Neuronal stem cell (in vitro differentiated cells): ENCODE measurements around the gene PIP5K1C.

Source experiments
- DNase-seq: peaks from one replicate; pipeline ENCODE4 v3.0.0-alpha.2; 2013; ENCODE audit warnings: low spot score
- H2AFZ ChIP-seq: one replicate; pipeline ENCODE4 v1.6.1; 2013; ENCODE audit warnings: mild to moderate bottlenecking, low read length, inconsistent platforms
- H2AK5ac ChIP-seq: 2 replicates; pipeline ENCODE4 v1.6.1; 2013; ENCODE audit warnings: low read depth, mild to moderate bottlenecking, inconsistent platforms, low read length, moderate library complexity, mixed read lengths
- H2BK120ac ChIP-seq: 2 replicates; pipeline ENCODE4 v1.6.1; 2013; ENCODE audit warnings: low read depth, mild to moderate bottlenecking, inconsistent platforms, low read length, moderate library complexity, mixed read lengths
- H2BK12ac ChIP-seq: one replicate; pipeline ENCODE4 v1.6.1; 2013; ENCODE audit warnings: low read length, inconsistent platforms
- H2BK15ac ChIP-seq: 2 replicates; pipeline ENCODE4 v1.6.1; 2013; ENCODE audit warnings: mild to moderate bottlenecking, low read length, inconsistent platforms, mixed read lengths
- H2BK5ac ChIP-seq: one replicate; pipeline ENCODE4 v1.6.1; 2013; ENCODE audit warnings: inconsistent platforms, mild to moderate bottlenecking, low read length, moderate library complexity
- H3K14ac ChIP-seq: one replicate; pipeline ENCODE4 v1.6.1; 2013; ENCODE audit warnings: low read length, inconsistent platforms
- H3K18ac ChIP-seq: 2 replicates; pipeline ENCODE4 v1.6.1; 2013; ENCODE audit warnings: low read length, inconsistent platforms
- H3K23ac ChIP-seq: 2 replicates; pipeline ENCODE4 v1.6.1; 2013; ENCODE audit warnings: low read depth, mild to moderate bottlenecking, mixed read lengths, low read length, inconsistent platforms; ENCODE audit not compliant: poor library complexity
- H3K27ac ChIP-seq: replicated peaks from 3 replicates; pipeline ENCODE4 v1.5.1; 2013; ENCODE audit warnings: low read length, inconsistent platforms
- H3K27me3 ChIP-seq, 3 experiments: 2 replicates each; pipeline ENCODE4 v1.6.1; 2013; ENCODE audit warnings: low read length in 3 of 3, mild to moderate bottlenecking in 2 of 3, inconsistent platforms in 1 of 3, low read depth in 1 of 3, mixed read lengths in 1 of 3, moderate library complexity in 1 of 3; ENCODE audit not compliant: control insufficient read depth in 3 of 3, insufficient read depth in 3 of 3
- H3K36me3 ChIP-seq, 2 donors: replicated peaks in 1 of 2; 2 replicates each; pipeline ENCODE4 v1.6.1; 2013; ENCODE audit warnings: low read length in 2 of 2; ENCODE audit not compliant: control insufficient read depth in 2 of 2, insufficient read depth in 2 of 2
- H3K4ac ChIP-seq: 2 replicates; pipeline ENCODE4 v1.6.1; 2013; ENCODE audit warnings: inconsistent platforms, mild to moderate bottlenecking, low read length, moderate library complexity
- H3K4me1 ChIP-seq, 2 donors: 1 replicate in 1 of 2; 2 replicates in 1 of 2; pipeline ENCODE4 v1.6.1; 2013; ENCODE audit warnings: low read length in 2 of 2, low read depth in 1 of 2; ENCODE audit not compliant: control insufficient read depth in 2 of 2, insufficient read depth in 1 of 2
- H3K4me2 ChIP-seq: one replicate; pipeline ENCODE4 v1.6.1; 2013; ENCODE audit warnings: mild to moderate bottlenecking, low read length, inconsistent platforms; ENCODE audit not compliant: insufficient read depth, poor library complexity, severe bottlenecking
- H3K4me3 ChIP-seq, 2 donors: 2 replicates each; pipeline ENCODE4 v1.5.1; 2013; ENCODE audit warnings: low read length in 2 of 2, mild to moderate bottlenecking in 2 of 2, inconsistent platforms in 1 of 2, moderate library complexity in 1 of 2
- H3K79me1 ChIP-seq: one replicate; pipeline ENCODE4 v1.6.1; 2013; ENCODE audit warnings: low read depth, mild to moderate bottlenecking, inconsistent platforms, low read length, moderate library complexity
- H3K9ac ChIP-seq: one replicate; pipeline ENCODE4 v1.6.1; 2013; ENCODE audit warnings: mild to moderate bottlenecking, low read depth, low read length, inconsistent platforms; ENCODE audit not compliant: poor library complexity
- H3K9me3 ChIP-seq, 2 donors: replicated peaks in 1 of 2; 2 replicates each; pipeline versions ENCODE3 to v1.6.1; 2013; ENCODE audit warnings: low read length in 2 of 2, mild to moderate bottlenecking in 2 of 2, inconsistent platforms in 1 of 2, low read depth in 1 of 2, mixed read lengths in 1 of 2, moderate library complexity in 1 of 2; ENCODE audit not compliant: control insufficient read depth in 2 of 2, insufficient read depth in 1 of 2
- H4K8ac ChIP-seq: one replicate; pipeline ENCODE4 v1.6.1; 2013; ENCODE audit warnings: low read depth, mild to moderate bottlenecking, inconsistent platforms, low read length, moderate library complexity
- H4K91ac ChIP-seq: one replicate; pipeline ENCODE4 v1.6.1; 2013; ENCODE audit warnings: low read length, low read depth, mild to moderate bottlenecking, inconsistent platforms; ENCODE audit not compliant: poor library complexity
- WGBS, 2 donors: extraction: QIAGEN DNeasy Blood & Tissue Kit; methylation state at CpG; one replicate each; pipeline ENCODE4 v1.1.7; 2013; ENCODE audit warnings: missing lambda C conversion rate in 2 of 2, mixed read lengths in 1 of 2; ENCODE audit not compliant: insufficient read length in 2 of 2, insufficient replicate concordance in 1 of 2; ENCODE audit errors: extremely low coverage in 2 of 2; 5-methylcytosine and 5-hydroxymethylcytosine counted together

The PIP5K1C gene

DNA sequence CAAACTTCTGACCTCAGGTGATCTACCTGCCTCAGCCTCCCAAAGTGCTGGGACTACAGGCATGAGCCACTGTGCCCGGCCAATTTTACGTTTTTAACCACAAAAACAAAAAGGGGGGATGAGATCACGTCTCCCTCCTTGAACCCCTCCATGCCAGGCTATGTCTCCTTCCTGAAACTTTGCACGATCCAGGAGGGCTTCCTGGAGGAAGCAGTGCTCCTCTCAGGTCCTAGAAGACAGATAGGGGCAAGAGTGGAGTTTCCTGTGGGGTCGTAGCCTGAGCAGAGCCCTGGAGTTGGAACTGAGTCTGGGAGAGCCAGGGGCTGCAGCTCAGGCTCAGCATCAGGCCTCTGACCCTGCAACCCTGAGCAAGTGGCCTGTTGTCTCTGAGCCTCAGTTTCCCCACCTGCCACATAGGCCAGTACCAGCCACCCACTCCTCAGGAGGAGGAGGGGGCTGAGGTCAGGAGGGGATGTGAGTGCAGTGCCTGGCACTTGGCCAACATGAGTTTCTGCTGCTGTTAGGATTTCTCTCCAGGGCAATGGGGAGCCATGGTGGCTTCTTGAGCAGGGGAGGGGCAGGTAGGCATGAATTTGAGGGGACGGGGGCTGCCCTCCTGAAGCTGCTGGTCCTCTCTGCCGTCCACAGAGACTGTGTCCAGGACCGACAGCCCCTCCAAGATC lies 45.2 kb upstream of the PIP5K1C start:
- Histone ChIP-seq H3K9ac (no peak overlapping the region), H3K23ac (no peak overlapping the region), H2BK120ac (no peak overlapping the region), H3K18ac (no peak overlapping the region), H4K91ac (no peak overlapping the region), H3K4me3 (no peak overlapping the region), H4K8ac (no peak overlapping the region), H3K27ac (no peak overlapping the region), H3K9me3 (no peaks in the 10 kb centered on the region), H3K4me1 (no peaks in the 10 kb centered on the region), H2AK5ac (no peak overlapping the region), H2BK15ac (no peak overlapping the region), H2AFZ (no peak overlapping the region), H3K27me3 (no peaks in the 10 kb centered on the region), H3K4me2 (no peak overlapping the region), H2BK5ac (no peak overlapping the region), H3K36me3 (peaks cover 6 to 9% of the 10 kb centered on the region in 2 donors), H3K4ac (no peak overlapping the region), H2BK12ac (no peak overlapping the region), H3K79me1 (peaks cover 2% of the 10 kb centered on the region), H3K14ac (no peak overlapping the region)
- no CpG with 5 or more reads among the region's 8 CpGs for WGBS, 2 donors
- DNase-seq, result no peak

GRCh38 chr19:3743486-3743885 lies 43.2 kb upstream of the PIP5K1C start:
- no peak overlapping the region for H4K8ac ChIP-seq
- H3K36me3 ChIP-seq, result no peaks in the 10 kb centered on the region
- no peak overlapping the region for H3K4me2 ChIP-seq
- DNase-seq, result no peak
- H4K91ac ChIP-seq, result no peak overlapping the region
- H3K4ac ChIP-seq, result no peak overlapping the region
- peaks cover 2% of the 10 kb centered on the region for H3K79me1 ChIP-seq
- no CpG with 5 or more reads among the region's 2 CpGs for WGBS, 2 donors
- no peak overlapping the region for H3K14ac ChIP-seq
- H3K27me3 ChIP-seq, result no peaks in the 10 kb centered on the region
- H2AK5ac ChIP-seq, result no peak overlapping the region
- H3K9ac ChIP-seq, result no peak overlapping the region
- H3K4me1 ChIP-seq, result no peaks in the 10 kb centered on the region
- H2AFZ ChIP-seq, result no peak overlapping the region
- no peak overlapping the region for H3K4me3 ChIP-seq
- H2BK5ac ChIP-seq, result no peak overlapping the region
- H2BK120ac ChIP-seq, result no peak overlapping the region
- H3K9me3 ChIP-seq, result no peaks in the 10 kb centered on the region
- H2BK15ac ChIP-seq, result no peak overlapping the region
- no peak overlapping the region for H2BK12ac ChIP-seq
- H3K18ac ChIP-seq, result no peak overlapping the region
- H3K27ac ChIP-seq, result no peak overlapping the region
- H3K23ac ChIP-seq, result no peak overlapping the region

- no peak overlapping the region for H3K4me2 ChIP-seq
- no peaks in the 10 kb centered on the region for H3K79me1 ChIP-seq
- H3K14ac ChIP-seq, result no peak overlapping the region
- no peaks in the 10 kb centered on the region for H3K4me1 ChIP-seq
- no peak overlapping the region for H4K8ac ChIP-seq
- H2AK5ac ChIP-seq, result peak overlapping the region; percentile 84
- no peak overlapping the region for H2AFZ ChIP-seq
- H3K9ac ChIP-seq, result no peak overlapping the region
- H2BK15ac ChIP-seq, result no peak overlapping the region
- H3K4me3 ChIP-seq, result no peak overlapping the region
- no peak for DNase-seq
- H3K27me3 ChIP-seq, result no peaks in the 10 kb centered on the region
- no peaks in the 10 kb centered on the region for H3K9me3 ChIP-seq
- H3K36me3 ChIP-seq, result no peaks in the 10 kb centered on the region
- no peak overlapping the region for H3K27ac ChIP-seq
- no peak overlapping the region for H2BK120ac ChIP-seq
- no peak overlapping the region for H3K18ac ChIP-seq
- H3K4ac ChIP-seq, result no peak overlapping the region
- no CpG with 5 or more reads among the region's 24 CpGs for WGBS, 2 donors
- H2BK12ac ChIP-seq, result no peak overlapping the region
- peak overlapping the region; percentile 55 for H3K23ac ChIP-seq
- H4K91ac ChIP-seq, result no peak overlapping the region
- H2BK5ac ChIP-seq, result no peak overlapping the region
Measured at GRCh38 chr19:3740431-3740830, 40.2 kb upstream of the PIP5K1C start.

GRCh38 chr19:3738477-3739220 lies 38.4 kb upstream of the PIP5K1C start:
- H2BK12ac ChIP-seq, result no peak overlapping the region
- H3K4me2 ChIP-seq, result no peak overlapping the region
- H3K27me3 ChIP-seq, result no peaks in the 10 kb centered on the region
- no peak overlapping the region for H3K18ac ChIP-seq
- H3K36me3 ChIP-seq, result no peaks in the 10 kb centered on the region
- peak overlapping the region; percentile 38 for H3K14ac ChIP-seq
- peak overlapping the region; percentile 50 for H3K9ac ChIP-seq
- peak overlapping the region; percentile 75 for H2AK5ac ChIP-seq
- no peaks in the 10 kb centered on the region for H3K9me3 ChIP-seq
- peak overlapping the region; percentile 58 for H2BK15ac ChIP-seq
- peak overlapping the region; percentile 3 for H4K8ac ChIP-seq
- no peaks in the 10 kb centered on the region for H3K4me1 ChIP-seq
- no peak overlapping the region for H3K4ac ChIP-seq
- no peak overlapping the region for H2AFZ ChIP-seq
- H2BK120ac ChIP-seq, result no peak overlapping the region
- H3K4me3 ChIP-seq, result peak overlapping the region in 1 of 2 donors; percentile 45
- no CpG with 5 or more reads among the region's 32 CpGs for WGBS, 2 donors
- H3K23ac ChIP-seq, result peak overlapping the region; percentile 86
- peak overlapping the region; percentile 4 for H2BK5ac ChIP-seq
- peaks cover 2% of the 10 kb centered on the region for H3K79me1 ChIP-seq
- H3K27ac ChIP-seq, result no peak overlapping the region
- peak overlapping the region; percentile 98 for H4K91ac ChIP-seq
- DNase-seq, result no peak
